HEK293 (cell line): ENCODE data around the gene CA5A.

Source experiments
- CTCF ChIA-PET: fragments of 350-600 bp; formaldehyde crosslinking; extraction: SDS; loops from one replicate; lab custom pipeline; 2021; ENCODE audit warnings: antibody characterized with exemption; lab: Yijun Ruan, JAX
- POLR2A ChIA-PET: fragments of 300-600 bp; formaldehyde crosslinking; extraction: SDS; loops from one replicate; lab custom pipeline; 2020; ENCODE audit warnings: antibody characterized with exemption, inconsistent platforms; lab: Yijun Ruan, JAX
- H3K27ac ChIP-seq: fragments of 200-500 bp; sonication (Bioruptor generic); 2 replicates; pipeline ENCODE4 v1.5.1; 2014; ENCODE audit warnings: low read depth, low read length, control low read depth, inconsistent platforms; ENCODE audit errors: extremely low read depth
- H3K36me3 ChIP-seq, 2 experiments: fragments of 200-500 bp in 1 of 2; sonication (Bioruptor generic) in 1 of 2; 1 replicate in 1 of 2; 2 replicates in 1 of 2; pipeline ENCODE4 v1.5.1; 2014 to 2017; ENCODE audit warnings: inconsistent platforms in 2 of 2, low read length in 2 of 2; ENCODE audit not compliant: control insufficient read depth in 2 of 2, insufficient read depth in 1 of 2
- H3K4me1 ChIP-seq: fragments of 200-500 bp; sonication (Bioruptor generic); 2 replicates; pipeline ENCODE4 v1.5.1; 2014; ENCODE audit warnings: mild to moderate bottlenecking, low read length, inconsistent platforms; ENCODE audit not compliant: control insufficient read depth, insufficient read depth
- H3K4me3 ChIP-seq: 2 replicates; pipeline ENCODE4 v1.5.1; 2011; ENCODE audit warnings: low read depth, mild to moderate bottlenecking, control low read depth, low read length, moderate library complexity
- H3K9me3 ChIP-seq: fragments of 200-500 bp; sonication (Bioruptor generic); 2 replicates; pipeline ENCODE4 v1.5.1; 2014; ENCODE audit warnings: low read depth, low read length, inconsistent platforms; ENCODE audit not compliant: control insufficient read depth, insufficient read depth
- GFI1B ChIP-seq: fragments of 450-650 bp; formaldehyde crosslinking; IDR thresholded peaks from 2 replicates; pipeline ENCODE4 v1.5.1; 2016; ENCODE audit warnings: missing biosample characterization, missing genetic modification characterization
- GLIS1 ChIP-seq: fragments of 450-650 bp; formaldehyde crosslinking; IDR thresholded peaks from 2 replicates; pipeline ENCODE4 v1.5.1; 2016; ENCODE audit warnings: missing biosample characterization, missing genetic modification characterization
- KLF7 ChIP-seq: fragments of 450-650 bp; formaldehyde crosslinking; IDR thresholded peaks from 2 replicates; pipeline ENCODE4 v1.5.1; 2016; ENCODE audit warnings: missing biosample characterization, missing genetic modification characterization, borderline replicate concordance
- OVOL3 ChIP-seq: fragments of 450-650 bp; formaldehyde crosslinking; IDR thresholded peaks from 2 replicates; pipeline ENCODE4 v1.5.1; 2016; ENCODE audit warnings: missing biosample characterization, missing genetic modification characterization
- PRDM1 ChIP-seq: fragments of 450-650 bp; formaldehyde crosslinking; IDR thresholded peaks from 2 replicates; pipeline ENCODE4; 2016; ENCODE audit warnings: missing biosample characterization, missing genetic modification characterization
- SCRT2 ChIP-seq: fragments of 450-650 bp; formaldehyde crosslinking; IDR thresholded peaks from 2 replicates; pipeline ENCODE4 v1.5.1; 2016; ENCODE audit warnings: missing biosample characterization, missing genetic modification characterization
- TCF7L2 ChIP-seq: IDR thresholded peaks from 2 replicates; pipeline ENCODE4 v1.6.1; 2011; ENCODE audit warnings: low read depth, mild to moderate bottlenecking, inconsistent platforms, low read length, moderate library complexity, borderline replicate concordance
- ZNF10 ChIP-seq: fragments of 450-650 bp; formaldehyde crosslinking; IDR thresholded peaks from 2 replicates; pipeline ENCODE4 v1.5.1; 2017; ENCODE audit warnings: missing biosample characterization, missing genetic modification characterization
- ZNF18 ChIP-seq: fragments of 450-650 bp; formaldehyde crosslinking; IDR thresholded peaks from 2 replicates; pipeline ENCODE4 v1.5.1; 2016; ENCODE audit warnings: missing biosample characterization, missing genetic modification characterization
- ZNF184 ChIP-seq: fragments of 450-650 bp; IDR thresholded peaks from 2 replicates; pipeline ENCODE4 v1.5.1; 2018; ENCODE audit warnings: missing biosample characterization, mild to moderate bottlenecking, missing genetic modification characterization
- ZNF211 ChIP-seq: fragments of 450-650 bp; formaldehyde crosslinking; IDR thresholded peaks from 2 replicates; pipeline ENCODE4 v1.5.1; 2016; ENCODE audit warnings: low read depth, missing biosample characterization, missing genetic modification characterization
- ZNF24 ChIP-seq: fragments of 450-650 bp; formaldehyde crosslinking; IDR thresholded peaks from 2 replicates; pipeline ENCODE4 v1.5.1; 2016; ENCODE audit warnings: missing biosample characterization, missing genetic modification characterization
- ZNF26 ChIP-seq: fragments of 450-650 bp; formaldehyde crosslinking; IDR thresholded peaks from 2 replicates; pipeline ENCODE4 v1.5.1; 2016; ENCODE audit warnings: missing biosample characterization, missing genetic modification characterization
- ZNF391 ChIP-seq: fragments of 450-650 bp; formaldehyde crosslinking; IDR thresholded peaks from 2 replicates; pipeline ENCODE4 v1.5.1; 2016; ENCODE audit warnings: low read depth, missing biosample characterization, missing genetic modification characterization, borderline replicate concordance
- ZNF529 ChIP-seq: fragments of 450-650 bp; formaldehyde crosslinking; IDR thresholded peaks from 2 replicates; pipeline ENCODE4 v1.5.1; 2017; ENCODE audit warnings: missing genetic modification characterization, missing biosample characterization; ENCODE audit not compliant: insufficient replicate concordance
- ZNF580 ChIP-seq: fragments of 450-650 bp; formaldehyde crosslinking; IDR thresholded peaks from 2 replicates; pipeline ENCODE4 v1.5.1; 2016; ENCODE audit warnings: missing biosample characterization, missing genetic modification characterization
- ZNF596 ChIP-seq: fragments of 450-650 bp; IDR thresholded peaks from 2 replicates; pipeline ENCODE4 v1.5.0; 2018; ENCODE audit warnings: missing biosample characterization, mild to moderate bottlenecking, missing genetic modification characterization, moderate library complexity
- ZNF654 ChIP-seq: fragments of 450-650 bp; formaldehyde crosslinking; IDR thresholded peaks from 2 replicates; pipeline ENCODE4 v1.5.1; 2016; ENCODE audit warnings: low read depth, missing biosample characterization, missing genetic modification characterization
- ZNF791 ChIP-seq: fragments of 450-650 bp; formaldehyde crosslinking; IDR thresholded peaks from 2 replicates; pipeline ENCODE4 v1.5.1; 2016; ENCODE audit warnings: missing biosample characterization, missing genetic modification characterization
- ZNF837 ChIP-seq: fragments of 450-650 bp; formaldehyde crosslinking; IDR thresholded peaks from 2 replicates; pipeline ENCODE4 v1.5.1; 2016; ENCODE audit warnings: missing biosample characterization, missing genetic modification characterization
- ZSCAN18 ChIP-seq: fragments of 450-650 bp; formaldehyde crosslinking; IDR thresholded peaks from 2 replicates; pipeline ENCODE4 v1.5.1; 2016; ENCODE audit warnings: missing biosample characterization, missing genetic modification characterization
- ZSCAN4 ChIP-seq: fragments of 450-650 bp; formaldehyde crosslinking; IDR thresholded peaks from 2 replicates; pipeline ENCODE4 v1.5.1; 2017; ENCODE audit warnings: missing biosample characterization, missing genetic modification characterization

CA5A gene

GRCh38 chr16:87961623-87962022 is 25.3 kb upstream of the CA5A start:
- Histone ChIP-seq H3K4me3 (no peak overlapping the region), H3K36me3 (peaks cover 0 to 14% of the 10 kb centered on the region in 2 experiments; a peak in 1 of 3 replicates), H3K4me1 (peaks cover 9% of the 10 kb centered on the region; the same call in 1 of the 2 replicates), H3K27ac (no peak overlapping the region), H3K9me3 (no peaks in the 10 kb centered on the region)
- no peak for TF ChIP-seq ZNF211 (tag by site-specific recombination)
- no peak for TF ChIP-seq PRDM1
- no peak for TF ChIP-seq ZNF654 (tag by site-specific recombination)
- no peak for TF ChIP-seq ZNF837 (tag by site-specific recombination)
- no peak for TF ChIP-seq ZNF791
- no peak for TF ChIP-seq OVOL3 (tag by site-specific recombination)
- no peak for TF ChIP-seq TCF7L2
- no peak for TF ChIP-seq ZNF391 (tag by site-specific recombination)
- no peak for TF ChIP-seq ZNF18
- no peak for TF ChIP-seq KLF7 (tag by site-specific recombination)
- no peak for TF ChIP-seq ZNF529 (tag by site-specific recombination)
- TF ChIP-seq ZNF24, result no peak
- TF ChIP-seq ZNF580, result no peak
- no peak for TF ChIP-seq ZNF184 (tag by site-specific recombination)
- no peak for TF ChIP-seq ZNF26 (tag by site-specific recombination)
- ChIA-PET CTCF (interaction anchor here (0.7 kb wide), 1 partner anchor 16 kb away, joined by 3 read pairs; no protein-coding TSS in a partner anchor), POLR2A (no interaction called here)

GRCh38 chr16:87960852-87961251 is 24.5 kb upstream of the CA5A start:
- Histone ChIP-seq H3K4me1 (peaks cover 12% of the 10 kb centered on the region; the same call in 1 of the 2 replicates), H3K27ac (no peak overlapping the region), H3K9me3 (no peaks in the 10 kb centered on the region), H3K36me3 (peaks cover 0 to 14% of the 10 kb centered on the region in 2 experiments; a peak in 1 of 3 replicates), H3K4me3 (no peak overlapping the region)
- ChIA-PET CTCF (interaction anchor here (0.6 kb wide), 1 partner anchor 469 kb away, joined by 3 read pairs; no protein-coding TSS in a partner anchor), POLR2A (interaction anchor here (1.6 kb wide), 1 partner anchor 10 kb away, joined by 5 read pairs; the partner anchor contains the start of gene BANP)
- TF ChIP-seq ZNF837 (tag by site-specific recombination), result no peak
- TF ChIP-seq ZNF10, result 0 out of 2 replicates have a peak, but pooled peaks have one; percentile 49
- TF ChIP-seq SCRT2 (tag by site-specific recombination), result 0 out of 2 replicates have a peak, but pooled peaks have one; percentile 14
- TF ChIP-seq GFI1B (tag by site-specific recombination), result no peak

- Histone ChIP-seq H3K36me3 (peaks cover 0 to 19% of the 10 kb centered on the region in 2 experiments; a peak in 1 of 3 replicates), H3K4me1 (peaks cover 16% of the 10 kb centered on the region), H3K9me3 (no peaks in the 10 kb centered on the region), H3K4me3 (no peak overlapping the region), H3K27ac (no peak overlapping the region)
- ChIA-PET POLR2A (interaction anchor here (1.6 kb wide), 1 partner anchor 10 kb away, joined by 5 read pairs; the partner anchor contains the start of gene BANP), CTCF (interaction anchor here (0.7 kb wide), 1 partner anchor 182 kb away, joined by 3 read pairs; no protein-coding TSS in a partner anchor)
- no peak for TF ChIP-seq ZSCAN4
- TF ChIP-seq SCRT2 (tag by site-specific recombination), result no peak
- no peak for TF ChIP-seq ZNF596 (tag by site-specific recombination)
- no peak for TF ChIP-seq GLIS1 (tag by site-specific recombination)
- no peak for TF ChIP-seq ZSCAN18
Observed at GRCh38 chr16:87960296-87960695, 24.0 kb upstream of the CA5A start.
